ENCODE measurements around the gene TMEM19.

The TMEM19 gene

GRCh38 chr12:71718611-71719010 lies 32.7 kb downstream of the TMEM19 start:
- Histone ChIP-seq H3K27me3 (ENCODE audit: control insufficient read depth, insufficient read depth, low read length) (no peaks in the 10 kb centered on the region), H3K9me3 (ENCODE audit: control insufficient read depth, low read length) (no peaks in the 10 kb centered on the region), H3K79me2 (no peaks in the 10 kb centered on the region), H3K4me2 (ENCODE audit: low read length) (no peak overlapping the region), H3K27ac (no peak overlapping the region), H3K4me3 (ENCODE audit: low read depth, low read length) (no peak overlapping the region), H3K36me3 (ENCODE audit: control insufficient read depth, insufficient read depth, low read length) (no peaks in the 10 kb centered on the region), H2AFZ (no peak overlapping the region), H3K9ac (no peak overlapping the region), H3K4me1 (no peaks in the 10 kb centered on the region)
- no peak for TF ChIP-seq CTCF (IDR thresholded peaks at IDR 0.05)

- no peak for TF ChIP-seq CTCF (IDR thresholded peaks at IDR 0.05)
- no peaks in the 10 kb centered on the region for H3K36me3 ChIP-seq (ENCODE audit: control insufficient read depth, insufficient read depth, low read length)
- no peak overlapping the region for H3K4me2 ChIP-seq (ENCODE audit: low read length)
- H3K9me3 ChIP-seq (ENCODE audit: control insufficient read depth, low read length), result no peaks in the 10 kb centered on the region
- no peak overlapping the region for H3K9ac ChIP-seq
- H2AFZ ChIP-seq, result no peak overlapping the region
- H3K27ac ChIP-seq, result no peak overlapping the region
- H3K79me2 ChIP-seq, result no peaks in the 10 kb centered on the region
- H3K27me3 ChIP-seq (ENCODE audit: control insufficient read depth, insufficient read depth, low read length), result no peaks in the 10 kb centered on the region
- no peaks in the 10 kb centered on the region for H3K4me1 ChIP-seq
- H3K4me3 ChIP-seq (ENCODE audit: low read depth, low read length), result no peak overlapping the region
Measured at GRCh38 chr12:71719647-71720370, 33.9 kb downstream of the TMEM19 start.

DNA sequence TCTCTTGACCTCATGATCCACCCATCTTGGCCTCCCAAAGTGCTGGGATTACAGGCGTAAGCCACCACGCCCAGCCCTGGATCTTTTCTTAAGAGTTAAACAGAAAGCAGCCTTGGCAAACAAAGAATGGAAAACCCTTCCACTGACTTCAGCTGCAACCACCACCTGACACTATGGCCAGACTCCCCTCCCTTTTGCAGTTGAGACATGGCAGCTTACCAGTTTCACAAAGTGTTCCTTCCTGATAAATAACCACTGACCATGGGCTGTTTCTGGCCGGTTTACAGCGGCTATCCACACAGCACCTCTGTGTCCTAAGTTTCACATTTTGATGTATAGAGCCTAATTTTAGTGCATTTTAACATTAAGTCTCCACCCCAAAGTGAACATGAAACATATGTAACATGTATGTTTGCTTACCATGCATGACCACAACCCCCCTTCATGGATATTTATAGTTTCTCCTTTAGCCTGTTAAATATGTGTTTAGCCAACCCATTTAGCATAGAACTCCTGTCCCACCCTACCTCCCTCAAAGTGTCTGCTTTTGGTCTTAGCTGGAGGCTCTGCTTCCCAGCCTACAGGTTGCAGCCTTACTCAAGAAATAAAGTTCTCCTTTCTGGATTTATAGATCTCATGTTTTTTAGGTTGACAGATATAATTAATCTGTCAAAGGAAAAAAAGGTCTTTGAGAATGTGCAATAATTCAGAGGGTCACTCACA lies 36.1 kb downstream of the TMEM19 start:
- no peak overlapping the region for H3K9ac ChIP-seq
- no peak for TF ChIP-seq CTCF (IDR thresholded peaks at IDR 0.05)
- no peaks in the 10 kb centered on the region for H3K9me3 ChIP-seq (ENCODE audit: control insufficient read depth, low read length)
- no peak overlapping the region for H3K27ac ChIP-seq
- no peak overlapping the region for H2AFZ ChIP-seq
- H3K36me3 ChIP-seq (ENCODE audit: control insufficient read depth, insufficient read depth, low read length), result no peaks in the 10 kb centered on the region
- H3K4me2 ChIP-seq (ENCODE audit: low read length), result no peak overlapping the region
- H3K4me1 ChIP-seq, result no peaks in the 10 kb centered on the region
- no peaks in the 10 kb centered on the region for H3K79me2 ChIP-seq
- no peak overlapping the region for H3K4me3 ChIP-seq (ENCODE audit: low read depth, low read length)
- H3K27me3 ChIP-seq (ENCODE audit: control insufficient read depth, insufficient read depth, low read length), result no peaks in the 10 kb centered on the region

DNA sequence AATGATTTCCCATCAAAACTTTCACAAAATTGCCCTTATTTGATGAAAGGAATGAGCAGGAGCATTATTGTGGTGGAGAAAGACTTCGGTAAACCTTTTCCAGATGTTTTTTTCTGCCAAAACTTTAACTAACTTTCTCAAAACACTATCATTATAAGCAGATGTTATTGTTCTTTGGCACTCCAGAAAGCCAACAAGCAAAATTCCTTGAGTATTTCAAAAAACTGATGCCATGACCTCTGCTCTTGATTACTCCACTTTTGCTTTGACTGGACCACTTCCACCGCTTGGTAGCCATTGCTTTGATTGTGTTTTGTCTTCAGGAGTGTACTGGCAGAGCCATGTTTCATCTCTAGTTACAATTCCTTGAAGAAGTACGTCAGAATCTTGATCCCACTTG lies 39.1 kb downstream of the TMEM19 start:
- no peaks in the 10 kb centered on the region for H3K4me1 ChIP-seq
- no peaks in the 10 kb centered on the region for H3K36me3 ChIP-seq (ENCODE audit: control insufficient read depth, insufficient read depth, low read length)
- no peak overlapping the region for H3K9ac ChIP-seq
- no peak overlapping the region for H3K27ac ChIP-seq
- H3K4me3 ChIP-seq (ENCODE audit: low read depth, low read length), result no peak overlapping the region
- no peaks in the 10 kb centered on the region for H3K9me3 ChIP-seq (ENCODE audit: control insufficient read depth, low read length)
- TF ChIP-seq CTCF (IDR thresholded peaks at IDR 0.05), result no peak
- no peak overlapping the region for H3K4me2 ChIP-seq (ENCODE audit: low read length)
- H2AFZ ChIP-seq, result no peak overlapping the region
- no peaks in the 10 kb centered on the region for H3K27me3 ChIP-seq (ENCODE audit: control insufficient read depth, insufficient read depth, low read length)
- H3K79me2 ChIP-seq, result no peaks in the 10 kb centered on the region

Data from parathyroid adenoma (tissue), 2 donors.